H1 (cell line): ENCODE measurements around the gene SRSF2. TPM values are rescaled to one million over a fixed set of nuclear protein-coding genes. Genes with fewer than 3 reads are reported as not detected.

Experiments used
- CTCF ChIA-PET: fragments of 300-600 bp; sonication (Branson Sonifier 250); formaldehyde crosslinking; loops from one replicate; lab custom pipeline; 2021; ENCODE audit not compliant: partially characterized antibody; lab: Charles Lee
- POLR2A ChIA-PET: fragments of 300-600 bp; sonication (Branson Sonifier 250); formaldehyde crosslinking; loops from one replicate; lab custom pipeline; 2021; ENCODE audit warnings: inconsistent platforms; ENCODE audit not compliant: partially characterized antibody; lab: Charles Lee
- DNase-seq, 2 experiments: peaks; one replicate each; pipeline versions ENCODE4 v3.0.0 to v3.0.0-alpha.2; 2010 to 2022; ENCODE audit warnings: low spot score in 2 of 2, low read depth in 1 of 2, mixed read lengths in 1 of 2
- FAIRE-seq: peaks from 2 replicates; lab custom pipeline; 2011; peaks lifted over from hg19 to GRCh38; lab: Jason Lieb, UNC
- H2AFZ ChIP-seq: 2 replicates; pipeline ENCODE4 v1.8.1; 2012; ENCODE audit warnings: low read length, inconsistent platforms
- H2AK5ac ChIP-seq: 2 replicates; pipeline ENCODE4 v1.6.1; 2013; ENCODE audit warnings: low read depth, low read length
- H2BK120ac ChIP-seq: replicated peaks from 2 replicates; pipeline ENCODE3; 2013; ENCODE audit warnings: low read depth, low read length, inconsistent platforms
- H2BK12ac ChIP-seq: 2 replicates; pipeline ENCODE4 v1.6.1; 2013; ENCODE audit warnings: low read depth, low read length
- H2BK15ac ChIP-seq: 2 replicates; pipeline ENCODE4 v1.6.1; 2013; ENCODE audit warnings: low read length
- H2BK20ac ChIP-seq: 2 replicates; pipeline ENCODE4 v1.6.1; 2013; ENCODE audit warnings: low read length
- H2BK5ac ChIP-seq: 2 replicates; pipeline ENCODE4 v1.6.1; 2013; ENCODE audit warnings: low read depth, low read length
- H3K14ac ChIP-seq: 2 replicates; pipeline ENCODE4 v1.6.1; 2013; ENCODE audit warnings: inconsistent platforms; ENCODE audit not compliant: insufficient read length
- H3K18ac ChIP-seq: 2 replicates; pipeline ENCODE4 v1.6.1; 2013; ENCODE audit warnings: low read length; ENCODE audit errors: extremely low read depth
- H3K23ac ChIP-seq: 2 replicates; pipeline ENCODE4 v1.6.1; 2013; ENCODE audit warnings: inconsistent platforms; ENCODE audit not compliant: insufficient read length
- H3K23me2 ChIP-seq: 2 replicates; pipeline ENCODE4 v1.6.1; 2013; ENCODE audit warnings: low read depth, low read length
- H3K27ac ChIP-seq: 2 replicates; pipeline ENCODE4 v1.6.1; 2011; ENCODE audit warnings: low read depth, low read length, inconsistent platforms
- H3K27me3 ChIP-seq, 4 experiments: replicated peaks in 1 of 4; 1 replicate in 1 of 4; 2 replicates in 3 of 4; pipeline versions ENCODE4 v1.6.1 to v1.8.1; 2011 to 2013; ENCODE audit warnings: low read length in 3 of 4, mild to moderate bottlenecking in 3 of 4, inconsistent platforms in 2 of 4, mixed read lengths in 2 of 4, moderate library complexity in 1 of 4; ENCODE audit not compliant: control insufficient read depth in 3 of 4, insufficient read depth in 3 of 4; ENCODE audit errors: extremely low read depth in 1 of 4
- H3K36me3 ChIP-seq, 4 experiments: 2 replicates each; pipeline versions ENCODE4 v1.6.1 to v1.8.1; 2011 to 2013; ENCODE audit warnings: mild to moderate bottlenecking in 4 of 4, low read length in 3 of 4, moderate library complexity in 2 of 4, control low read depth in 1 of 4, inconsistent platforms in 1 of 4; ENCODE audit not compliant: insufficient read depth in 4 of 4, control insufficient read depth in 2 of 4
- H3K4ac ChIP-seq: replicated peaks from 2 replicates; pipeline ENCODE3; 2013; ENCODE audit warnings: low read length, low read depth, mixed read lengths, inconsistent platforms; ENCODE audit not compliant: insufficient read length
- H3K4me1 ChIP-seq, 4 experiments: replicated peaks in 1 of 4; 1 replicate in 1 of 4; 2 replicates in 3 of 4; pipeline versions ENCODE4 v1.6.1 to v1.8.1; 2011 to 2013; ENCODE audit warnings: low read length in 3 of 4, inconsistent platforms in 2 of 4, mixed read lengths in 1 of 4; ENCODE audit not compliant: insufficient read depth in 4 of 4, control insufficient read depth in 3 of 4
- H3K4me2 ChIP-seq, 2 experiments: 2 replicates each; pipeline versions ENCODE4 v1.6.1 to v1.8.1; 2011 to 2013; ENCODE audit warnings: low read depth in 2 of 2, low read length in 2 of 2, control low read depth in 1 of 2, inconsistent platforms in 1 of 2, mild to moderate bottlenecking in 1 of 2; ENCODE audit not compliant: insufficient read depth in 1 of 2
- H3K4me3 ChIP-seq, 4 experiments: fragments of 200-600, 300-600 bp in 1 of 4; sonication (generic), shearing (Covaris generic), sonication (Bioruptor Twin) in 1 of 4; 2 replicates each; pipeline versions ENCODE4 v1.5.1 to v1.8.1; 2011 to 2016; ENCODE audit warnings: low read length in 4 of 4, low read depth in 3 of 4, control low read depth in 2 of 4, inconsistent platforms in 2 of 4, mild to moderate bottlenecking in 2 of 4, mixed read lengths in 1 of 4, moderate library complexity in 1 of 4; ENCODE audit not compliant: insufficient read depth in 2 of 4; ENCODE audit errors: extremely low read depth in 1 of 4
- H3K56ac ChIP-seq: replicated peaks from 2 replicates; pipeline ENCODE3; 2013; ENCODE audit warnings: low read depth, mild to moderate bottlenecking, mixed read lengths, low read length, inconsistent platforms; ENCODE audit not compliant: insufficient read length
- H3K79me1 ChIP-seq: 2 replicates; pipeline ENCODE4 v1.6.1; 2013; ENCODE audit warnings: low read depth, low read length, control low read depth
- H3K79me2 ChIP-seq, 2 experiments: 2 replicates each; pipeline versions ENCODE4 v1.6.1 to v1.8.1; 2012 to 2013; ENCODE audit warnings: low read length in 2 of 2, mild to moderate bottlenecking in 2 of 2, inconsistent platforms in 1 of 2; ENCODE audit not compliant: insufficient read depth in 2 of 2, control insufficient read depth in 1 of 2
- H3K9ac ChIP-seq, 4 experiments: replicated peaks in 1 of 4; 1 replicate in 1 of 4; 2 replicates in 3 of 4; pipeline versions ENCODE4 v1.6.1 to v1.8.1; 2011 to 2013; ENCODE audit warnings: low read depth in 3 of 4, low read length in 3 of 4, control low read depth in 2 of 4, mild to moderate bottlenecking in 2 of 4, moderate library complexity in 2 of 4, inconsistent platforms in 1 of 4; ENCODE audit errors: extremely low read depth in 1 of 4
- H3K9me3 ChIP-seq, 2 experiments: 2 replicates each; pipeline versions ENCODE4 v1.6.1 to v1.8.1; 2012 to 2013; ENCODE audit warnings: mild to moderate bottlenecking in 2 of 2, moderate library complexity in 2 of 2, control low read depth in 1 of 2, inconsistent platforms in 1 of 2, low read depth in 1 of 2, low read length in 1 of 2, mixed read lengths in 1 of 2; ENCODE audit not compliant: insufficient read depth in 2 of 2
- H4K20me1 ChIP-seq, 2 experiments: replicated peaks in 1 of 2; 2 replicates each; pipeline versions ENCODE3 to v1.8.1; 2011 to 2013; ENCODE audit warnings: inconsistent platforms in 2 of 2, low read length in 2 of 2, mild to moderate bottlenecking in 1 of 2; ENCODE audit not compliant: insufficient read depth in 2 of 2, control insufficient read depth in 1 of 2
- H4K5ac ChIP-seq: 2 replicates; pipeline ENCODE4 v1.6.1; 2013; ENCODE audit warnings: low read length, low read depth, mixed read lengths, inconsistent platforms; ENCODE audit not compliant: insufficient read length
- H4K8ac ChIP-seq: 2 replicates; pipeline ENCODE4 v1.8.0; 2013; ENCODE audit warnings: mild to moderate bottlenecking, moderate library complexity, low read length, inconsistent platforms; ENCODE audit not compliant: insufficient read depth; ENCODE audit errors: extremely low read depth
- H4K91ac ChIP-seq: replicated peaks from 2 replicates; pipeline ENCODE3; 2013; ENCODE audit warnings: low read length, mixed read lengths, inconsistent platforms; ENCODE audit not compliant: insufficient read length
- CBX8 ChIP-seq: fragments of 300-800, 300-1000 bp; sonication (generic); IDR thresholded peaks from 2 replicates; pipeline ENCODE4 v1.7.1; 2016; ENCODE audit warnings: low read depth, low read length, borderline replicate concordance
- CEBPB ChIP-seq: IDR thresholded peaks from 2 replicates; pipeline ENCODE4 v1.6.1; 2012; ENCODE audit warnings: low read depth, low read length
- HDAC6 ChIP-seq: IDR thresholded peaks from one replicate; pipeline ENCODE4 v1.7.1; 2012; ENCODE audit warnings: low read depth, mild to moderate bottlenecking, inconsistent platforms, low read length, moderate library complexity
- JUND ChIP-seq: IDR thresholded peaks from 2 replicates; pipeline ENCODE4 v1.6.1; 2011; ENCODE audit warnings: mild to moderate bottlenecking, improper control_type of control experiment, low read length
- POLR2A ChIP-seq, 2 experiments: IDR thresholded peaks; 1 replicate in 1 of 2; 2 replicates in 1 of 2; pipeline ENCODE4 v1.6.1; 2011; ENCODE audit warnings: low read depth in 2 of 2, low read length in 2 of 2, mild to moderate bottlenecking in 2 of 2; ENCODE audit errors: control extremely low read depth in 1 of 2
- POLR2AphosphoS5 ChIP-seq: IDR thresholded peaks from 2 replicates; pipeline ENCODE4 v1.6.1; 2011; ENCODE audit warnings: low read depth, low read length
- POU5F1 ChIP-seq: IDR thresholded peaks from 2 replicates; pipeline ENCODE4 v1.6.1; 2011; ENCODE audit warnings: low read depth, mild to moderate bottlenecking, low read length, moderate library complexity
- RFX5 ChIP-seq: IDR thresholded peaks from 2 replicates; pipeline ENCODE4 v1.6.1; 2011; ENCODE audit warnings: low read depth, low read length, improper control_type of control experiment, borderline replicate concordance
- SIRT6 ChIP-seq: IDR thresholded peaks from one replicate; pipeline ENCODE4 v1.7.1; 2012; ENCODE audit warnings: low read length, inconsistent platforms
- SP4 ChIP-seq: IDR thresholded peaks from 2 replicates; pipeline ENCODE4 v1.6.1; 2012; ENCODE audit warnings: low read length, inconsistent platforms
- WGBS, 2 experiments: shearing (Covaris generic) in 1 of 2; methylation state at CpG; one replicate each; pipeline versions ENCODE4 v1.1.6 to v1.1.7; 2013 to 2015; ENCODE audit warnings: low lambda C conversion rate in 2 of 2, mixed read lengths in 2 of 2, inconsistent platforms in 1 of 2, low coverage in 1 of 2, missing lambda C conversion rate in 1 of 2; ENCODE audit not compliant: insufficient replicate concordance in 2 of 2, insufficient coverage in 1 of 2, insufficient read length in 1 of 2; ENCODE audit errors: extremely low coverage in 1 of 2, missing lambda C conversion rate in 1 of 2; 5-methylcytosine and 5-hydroxymethylcytosine counted together
- polyA plus RNA-seq, 7 experiments: library from polyadenylated mRNA; depleted of rRNA in 3 of 7; stranded (reverse) in 5 of 7; unstranded in 2 of 7; fragments of >200 nt in 5 of 7; fragments of 200-250 nt in 2 of 7; gene quantifications; 1 replicate in 5 of 7; 2 replicates in 1 of 7; 4 replicates in 1 of 7; pipeline versions ENCODE4 v1.2.1 to v1.2.3, GENCODE V29; 2011 to 2013; ENCODE audit warnings: missing spikeins in 2 of 7, mixed read lengths in 2 of 7
- total RNA-seq: library from RNA; stranded (reverse); fragmentation: NEBNext Ultra II Directional; extraction: Animal tissue kit (Norgen Biotek cat#: 25700); gene quantifications from 2 replicates; pipeline ENCODE4 v1.2.1, GENCODE V29; 2021

Gene SRSF2
- total and polyA plus RNA-seq, 2 of the 8 experiments (the other 6 are each of a cell fraction or from before 2014, with no cell fraction given): 397 to 401 TPM

GRCh38 chr17:76733618-76733957 is 3.5 kb downstream of the SRSF2 start:
- TF ChIP-seq POU5F1: no peak
- no peak for TF ChIP-seq JUND
- no peak for TF ChIP-seq HDAC6
- peak; percentile 84; the same call in 1 of the 2 replicates for TF ChIP-seq POLR2AphosphoS5
- TF ChIP-seq CBX8: no peak
- no peak for TF ChIP-seq SP4
- TF ChIP-seq CEBPB: no peak
- peak in 1 of 2 experiments; percentile 25; a peak in 2 of 3 replicates for TF ChIP-seq POLR2A (IDR thresholded peaks at IDR 0.05; ENCODE audit: control extremely low read depth in 1 of 2, low read depth in 2 of 2, low read length in 2 of 2)
- no peak for TF ChIP-seq RFX5
- TF ChIP-seq SIRT6: no peak
- POLR2A ChIA-PET: interaction anchor here (0.9 to 9.2 kb wide), 9 partner anchors 8 to 334 kb away, joined by 3 to 181 read pairs (median 5); partner anchors contain the start of genes JMJD6 and METTL23
- DNase-seq (no peak), FAIRE-seq (no peak)
- Histone ChIP-seq H2BK12ac (no peak overlapping the region), H4K20me1 (peaks cover 17% of the 10 kb centered on the region in 2 experiments), H4K5ac (no peak overlapping the region), H3K79me2 (peaks cover 16 to 61% of the 10 kb centered on the region in 2 experiments), H3K27me3 (no peaks in the 10 kb centered on the region), H3K18ac (no peak overlapping the region), H3K9me3 (no peaks in the 10 kb centered on the region), H4K8ac (no peak overlapping the region), H4K91ac (no peak overlapping the region), H2AK5ac (no peak overlapping the region), H3K23me2 (peaks cover 9% of the 10 kb centered on the region; the same call in 1 of the 2 replicates), H2BK15ac (no peak overlapping the region), H2BK20ac (no peak overlapping the region), H2BK5ac (no peak overlapping the region), H3K4ac (no peak overlapping the region), H3K4me2 (peak overlapping the region; percentile 72 to 88; a peak in 2 of 4 replicates), H3K23ac (no peak overlapping the region), H3K4me1 (peaks cover under 1 to 8% (median 5%) of the 10 kb centered on the region in 4 experiments; a peak in 6 of 7 replicates), H3K79me1 (peaks cover 5% of the 10 kb centered on the region; the same call in 1 of the 2 replicates), H3K56ac (no peak overlapping the region), H2AFZ (no peak overlapping the region), H3K36me3 (peaks cover 17 to 51% (median 36%) of the 10 kb centered on the region in 4 experiments), H3K14ac (no peak overlapping the region), H3K4me3 (peak overlapping the region in 1 of 4 experiments; percentile 99; a peak in 2 of 8 replicates), H2BK120ac (no peak overlapping the region), H3K27ac (no peak overlapping the region), H3K9ac (no peak overlapping the region)
- WGBS, 2 experiments: 83% methylated on average over 1 of the region's 1 CpG; no CpG with 5 or more reads in 1 of the 2 experiments
- CTCF ChIA-PET: interaction anchor here (0.6 to 1.5 kb wide), 2 partner anchors 20 to 156 kb away, joined by 3 to 6 read pairs; no protein-coding TSS in a partner anchor
